Skeletal muscle tissue (tissue), 4 donors: Measurements from ENCODE around the gene MAP4K1. TPM values are rescaled to one million over a fixed set of nuclear protein-coding genes. Genes with fewer than 3 reads are reported as not detected.
"Not testable (repeated sequence)": the region's sequence is repeated elsewhere in the genome, so short reads cannot be mapped to it uniquely, and the experiment has no call there.

Experiments
- H3K27ac ChIP-seq: one replicate; pipeline ENCODE4 v1.7.0; 2013; ENCODE audit warnings: mild to moderate bottlenecking, low read depth, low read length, inconsistent platforms
- H3K27me3 ChIP-seq, 3 donors: one replicate each; pipeline ENCODE4 v1.7.0; 2013; ENCODE audit warnings: low read length in 3 of 3; ENCODE audit not compliant: control insufficient read depth in 3 of 3, insufficient read depth in 3 of 3
- H3K36me3 ChIP-seq, 3 donors: one replicate each; pipeline ENCODE4 v1.7.0; 2013; ENCODE audit warnings: low read length in 3 of 3; ENCODE audit not compliant: control insufficient read depth in 3 of 3, insufficient read depth in 3 of 3
- H3K4me1 ChIP-seq, 3 donors: one replicate each; pipeline ENCODE4 v1.7.0; 2013; ENCODE audit warnings: low read length in 3 of 3, mild to moderate bottlenecking in 3 of 3; ENCODE audit not compliant: control insufficient read depth in 3 of 3, insufficient read depth in 3 of 3
- H3K4me3 ChIP-seq, 3 donors: one replicate each; pipeline ENCODE4 v1.7.0; 2013; ENCODE audit warnings: low read length in 3 of 3
- H3K9ac ChIP-seq, 3 donors: one replicate each; pipeline ENCODE4 v1.7.0; 2013; ENCODE audit warnings: low read length in 3 of 3, mild to moderate bottlenecking in 3 of 3, moderate library complexity in 2 of 3, low read depth in 1 of 3
- H3K9me3 ChIP-seq, 3 donors: one replicate each; pipeline ENCODE4 v1.7.0; 2013; ENCODE audit warnings: low read length in 3 of 3; ENCODE audit not compliant: control insufficient read depth in 3 of 3
- total RNA-seq: library from RNA; depleted of rRNA; stranded (reverse); fragments of >200 nt; gene quantifications from one replicate; pipeline ENCODE4 v1.2.3, GENCODE V29; 2014
- donor health status: Osteomylitis.

MAP4K1 gene
- total RNA-seq, 1 donor from 2014 or later: under 0.01 TPM

DNA sequence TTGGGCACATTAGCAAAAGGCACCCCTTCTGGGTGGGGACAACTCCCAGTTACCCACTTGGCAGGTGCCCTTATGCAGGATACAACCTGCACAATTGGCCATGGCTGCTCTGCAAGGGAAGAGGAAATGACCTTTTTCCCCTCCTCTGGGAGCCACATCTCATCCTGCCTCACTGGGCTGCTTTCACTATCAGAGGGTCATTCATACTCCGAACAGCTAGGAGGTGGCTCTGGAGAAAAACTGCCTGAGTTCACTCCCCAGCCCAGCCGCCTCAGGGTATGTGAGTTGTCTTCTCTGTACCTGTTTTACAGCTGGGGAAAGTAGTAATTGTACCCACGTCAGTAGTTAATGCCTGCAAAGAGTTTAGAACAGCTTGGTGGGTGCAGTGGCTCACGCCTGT is 22.6 kb upstream of the MAP4K1 start:
- Histone ChIP-seq H3K9ac (no peak overlapping the region), H3K27me3 (no peaks in the 10 kb centered on the region), H3K4me1 (peaks cover 2 to 10% (median 8%) of the 10 kb centered on the region in 3 donors), H3K36me3 (peaks cover 12 to 17% (median 16%) of the 10 kb centered on the region in 3 donors), H3K27ac (no peak overlapping the region), H3K9me3 (no peaks in the 10 kb centered on the region), H3K4me3 (no peak overlapping the region)

DNA sequence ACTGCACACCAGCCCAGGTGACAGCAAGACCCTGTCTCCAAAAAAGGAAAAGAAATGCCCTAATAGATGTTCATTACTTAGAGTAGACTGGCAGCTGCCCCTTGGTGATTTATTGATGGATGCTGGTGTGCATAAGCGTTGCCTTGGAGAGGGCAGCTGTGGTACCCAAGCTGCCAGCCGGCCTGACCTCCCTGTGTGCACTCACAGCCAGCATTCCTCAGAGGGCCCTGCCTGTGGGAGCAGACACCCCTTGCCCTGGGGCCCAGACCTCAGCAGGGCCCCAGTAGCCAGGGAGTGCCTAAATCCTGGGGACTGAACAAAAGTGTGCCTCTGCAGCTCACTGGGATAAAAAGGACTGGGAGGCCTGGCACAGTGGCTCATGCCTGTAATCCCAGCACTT is 21.9 kb upstream of the MAP4K1 start:
- Histone ChIP-seq H3K36me3 (peaks cover 17 to 23% (median 18%) of the 10 kb centered on the region in 3 donors), H3K27me3 (no peaks in the 10 kb centered on the region), H3K9ac (no peak overlapping the region), H3K27ac (no peak overlapping the region), H3K4me1 (peaks cover 2 to 16% (median 11%) of the 10 kb centered on the region in 3 donors), H3K9me3 (no peaks in the 10 kb centered on the region), H3K4me3 (no peak overlapping the region)

DNA sequence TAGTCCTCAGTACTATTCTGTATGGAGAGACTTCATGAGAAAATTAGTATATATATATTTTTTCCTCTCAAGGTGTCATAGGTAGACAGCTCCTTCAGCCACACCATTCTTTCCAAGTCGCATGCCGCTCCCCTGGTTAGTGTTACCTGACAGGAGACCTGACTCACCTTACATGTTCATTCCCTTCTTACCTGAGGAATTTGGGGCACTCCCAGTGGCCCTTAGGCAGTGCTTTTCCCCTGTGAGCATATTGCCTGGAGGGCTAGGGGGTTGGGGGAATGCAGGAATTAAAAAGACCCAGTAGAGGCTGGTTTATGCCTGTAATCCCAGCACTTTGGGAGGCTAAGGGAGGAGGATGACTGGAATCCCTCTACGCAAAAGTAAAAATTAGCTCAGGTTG is 20.7 kb upstream of the MAP4K1 start:
- Histone ChIP-seq H3K27ac (no peak overlapping the region), H3K9me3 (no peaks in the 10 kb centered on the region), H3K4me3 (no peak overlapping the region), H3K4me1 (peaks cover 2 to 16% (median 11%) of the 10 kb centered on the region in 3 donors), H3K27me3 (no peaks in the 10 kb centered on the region), H3K9ac (no peak overlapping the region), H3K36me3 (peaks cover 17 to 23% (median 18%) of the 10 kb centered on the region in 3 donors)

DNA sequence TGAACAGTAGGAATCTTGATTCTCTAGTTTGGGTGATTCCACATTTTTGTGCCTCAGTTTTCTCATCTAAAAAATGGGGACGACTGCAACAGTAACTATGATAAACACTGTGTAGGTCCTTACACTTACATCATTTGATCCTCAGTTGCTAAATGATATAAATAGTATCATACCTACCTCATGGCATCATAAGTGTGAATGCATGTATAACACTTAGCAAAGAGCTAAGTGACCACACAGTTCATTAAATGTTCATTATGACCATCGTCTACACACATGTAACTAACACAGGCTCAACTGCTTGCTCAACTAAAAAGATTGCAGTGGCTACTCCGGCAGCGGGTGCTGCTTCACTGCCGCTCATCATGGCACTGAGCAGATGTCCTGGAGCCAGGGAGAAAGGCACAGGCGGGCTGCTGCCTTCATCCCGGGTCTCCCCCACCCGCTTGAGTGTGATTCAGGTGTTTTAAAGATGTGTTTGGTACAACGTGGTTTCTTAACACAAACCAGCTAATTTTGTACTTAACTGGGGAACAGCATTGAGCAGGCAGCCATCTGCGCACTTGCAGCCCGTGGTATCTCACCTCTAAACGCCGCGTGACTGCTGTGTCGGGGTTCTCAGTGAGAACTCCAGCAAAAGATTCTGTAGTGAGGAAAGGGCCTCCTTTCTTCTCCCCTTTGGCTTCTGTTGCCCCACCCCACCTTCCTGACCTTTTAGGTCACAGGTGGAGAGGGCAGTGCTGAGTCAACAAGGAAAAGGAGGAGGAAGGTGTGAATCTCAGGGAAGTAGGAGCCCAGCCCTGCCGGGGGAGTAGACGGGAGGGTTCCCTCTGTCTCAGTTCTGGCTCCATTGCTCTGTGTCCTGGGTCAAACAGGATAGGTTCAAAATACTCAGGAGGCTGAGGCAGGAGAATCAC is 18.0 kb upstream of the MAP4K1 start:
- peak overlapping the region in 1 of 3 donors; percentile 6 for H3K4me3 ChIP-seq
- H3K9ac ChIP-seq: no peak overlapping the region
- peaks cover 32 to 36% (median 34%) of the 10 kb centered on the region in 3 donors for H3K36me3 ChIP-seq
- no peaks in the 10 kb centered on the region for H3K9me3 ChIP-seq
- peaks cover 2 to 16% (median 13%) of the 10 kb centered on the region in 3 donors for H3K4me1 ChIP-seq
- no peaks in the 10 kb centered on the region for H3K27me3 ChIP-seq
- H3K27ac ChIP-seq: peak overlapping the region; percentile 19

DNA sequence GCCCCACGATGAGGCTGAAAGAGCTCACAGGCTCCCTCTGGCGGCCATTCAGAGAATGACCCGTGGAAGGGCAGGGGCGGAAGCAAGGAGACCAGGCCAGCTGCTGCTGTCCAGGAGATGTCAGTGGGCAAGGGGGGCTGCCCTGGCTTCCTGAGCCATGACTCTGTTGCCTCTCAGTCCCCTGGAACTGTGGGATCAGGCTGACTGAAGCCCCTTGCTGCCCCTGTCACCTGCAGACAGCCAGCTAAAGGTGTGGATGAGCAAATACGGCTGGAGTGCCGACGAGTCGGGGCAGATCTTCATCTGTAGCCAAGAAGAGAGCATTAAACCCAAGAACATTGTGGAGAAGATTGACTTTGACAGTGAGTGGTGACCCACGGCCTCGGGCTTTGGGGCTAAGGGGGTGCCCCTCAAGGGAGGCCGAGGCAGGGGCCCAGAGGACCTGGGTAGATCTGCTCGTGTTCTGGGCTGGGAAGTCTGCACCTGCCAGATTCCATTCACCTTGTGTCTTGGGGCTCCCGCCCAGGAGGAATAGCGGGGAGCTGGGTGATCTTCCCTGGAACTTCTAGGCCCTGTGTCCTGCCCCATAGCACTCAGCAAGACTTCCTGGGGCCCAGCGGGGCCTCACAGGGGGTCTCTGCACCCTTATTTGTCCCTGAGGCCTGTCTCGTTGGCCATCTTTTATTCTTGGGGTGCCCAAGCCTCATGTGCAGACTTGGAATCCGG is 17.2 kb upstream of the MAP4K1 start:
- Histone ChIP-seq H3K9me3 (no peaks in the 10 kb centered on the region), H3K27me3 (no peaks in the 10 kb centered on the region), H3K4me1 (peaks cover 0 to 16% (median 13%) of the 10 kb centered on the region in 3 donors), H3K4me3 (no peak overlapping the region), H3K27ac (no peak overlapping the region), H3K9ac (peak overlapping the region in 1 of 3 donors; percentile 25), H3K36me3 (peaks cover 35 to 38% (median 36%) of the 10 kb centered on the region in 3 donors)

DNA sequence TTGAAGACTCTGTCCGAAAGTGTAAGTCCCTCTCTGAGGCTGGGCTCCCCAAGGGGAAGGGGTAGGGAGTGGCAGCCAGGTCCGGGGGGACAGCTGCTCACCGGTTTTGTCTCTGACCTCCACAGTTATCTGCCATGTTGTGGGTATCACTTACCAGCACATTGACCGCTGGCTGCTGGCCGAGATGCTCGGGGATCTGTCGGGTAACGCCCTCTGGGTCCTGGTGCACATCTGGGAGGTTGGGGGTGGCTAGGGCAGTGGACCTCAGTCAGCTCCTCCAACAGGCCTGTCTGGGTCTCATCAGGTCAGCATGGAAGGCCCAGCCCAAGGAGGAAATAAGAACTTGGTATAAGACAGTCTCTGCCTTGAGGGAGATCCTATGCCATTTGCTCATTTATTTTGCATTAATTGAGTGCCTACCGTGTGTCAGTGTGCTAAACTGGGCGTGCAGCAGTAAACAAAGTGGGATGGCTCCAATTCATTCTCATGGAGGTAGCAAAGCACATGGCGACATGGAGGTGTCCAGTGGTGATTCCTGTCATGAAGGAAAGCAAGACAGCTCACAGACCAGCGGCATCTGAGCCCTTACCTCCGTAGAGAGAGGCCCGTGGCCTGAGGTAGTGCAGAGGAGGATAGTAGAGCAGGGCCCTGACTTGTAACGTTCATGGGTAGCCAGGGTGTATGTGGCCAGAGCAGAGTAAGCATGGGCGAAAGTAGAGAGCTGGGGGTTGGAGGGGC is 14.9 kb upstream of the MAP4K1 start:
- Histone ChIP-seq H3K4me3 (no peak overlapping the region), H3K4me1 (peaks cover 0 to 16% (median 11%) of the 10 kb centered on the region in 3 donors), H3K27ac (no peak overlapping the region), H3K36me3 (peaks cover 46 to 56% (median 47%) of the 10 kb centered on the region in 3 donors), H3K27me3 (no peaks in the 10 kb centered on the region), H3K9me3 (no peaks in the 10 kb centered on the region), H3K9ac (no peak overlapping the region)

DNA sequence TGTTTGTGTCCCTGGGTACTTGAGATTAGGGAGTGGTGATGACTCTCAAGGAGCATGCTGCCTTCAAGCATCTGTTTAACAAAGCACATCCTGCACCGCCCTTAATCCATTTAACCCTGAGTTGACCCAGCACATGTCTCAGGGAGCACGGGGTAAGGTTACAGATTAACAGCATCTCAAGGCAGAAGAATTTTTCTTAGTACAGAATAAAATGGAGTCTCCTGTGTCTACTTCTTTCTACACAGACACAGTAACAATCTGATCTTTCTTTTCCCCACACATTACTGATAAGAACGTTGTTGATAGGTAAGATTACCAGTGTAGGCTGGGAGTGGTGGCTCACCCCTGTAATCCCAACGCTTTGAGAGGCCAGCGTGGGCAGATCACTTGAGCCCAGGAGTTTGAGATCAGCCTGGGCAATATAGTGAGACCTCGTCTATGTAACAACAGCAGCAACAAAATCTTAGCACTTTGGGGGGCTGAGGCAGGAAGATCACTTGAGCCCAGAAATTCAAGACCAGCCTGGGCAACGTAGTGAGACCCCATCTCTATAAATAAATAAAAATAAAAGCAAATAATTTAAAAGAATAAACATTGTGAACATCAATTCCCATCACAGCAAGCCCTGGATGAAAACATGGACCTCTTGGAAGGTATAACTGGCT is 14.2 kb upstream of the MAP4K1 start:
- peaks cover 48 to 62% (median 51%) of the 10 kb centered on the region in 3 donors for H3K36me3 ChIP-seq

DNA sequence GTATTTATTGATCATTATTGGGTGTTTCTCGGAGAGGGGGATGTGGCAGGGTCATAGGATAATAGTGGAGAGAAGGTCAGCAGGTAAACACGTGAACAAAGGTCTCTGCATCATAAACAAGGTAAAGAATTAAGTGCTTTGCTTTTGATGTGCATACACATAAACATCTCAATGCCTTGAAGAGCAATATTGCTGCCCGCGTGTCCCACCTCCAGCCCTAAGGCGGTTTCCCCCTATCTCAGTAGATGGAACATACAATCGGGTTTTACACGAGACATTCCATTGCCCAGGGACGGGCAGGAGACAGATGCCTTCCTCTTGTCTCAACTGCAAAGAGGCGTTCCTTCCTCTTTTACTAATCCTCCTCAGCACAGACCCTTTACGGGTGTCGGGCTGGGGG is 13.5 kb upstream of the MAP4K1 start:
- H3K27ac ChIP-seq, H3K27me3 ChIP-seq, H3K9me3 ChIP-seq, H3K9ac ChIP-seq, H3K4me3 ChIP-seq: not testable (repeated sequence)
- Histone ChIP-seq H3K4me1 (peaks cover 0 to 12% (median 9%) of the 10 kb centered on the region in 3 donors), H3K36me3 (peaks cover 49 to 61% (median 52%) of the 10 kb centered on the region in 3 donors)

More for the DNA sequence above, 14.2 kb upstream of the MAP4K1 start:
- not testable (repeated sequence) for H3K9ac ChIP-seq, H3K27me3 ChIP-seq, H3K9me3 ChIP-seq, H3K4me3 ChIP-seq, H3K27ac ChIP-seq
- peaks cover 0 to 16% (median 11%) of the 10 kb centered on the region in 3 donors for H3K4me1 ChIP-seq

DNA sequence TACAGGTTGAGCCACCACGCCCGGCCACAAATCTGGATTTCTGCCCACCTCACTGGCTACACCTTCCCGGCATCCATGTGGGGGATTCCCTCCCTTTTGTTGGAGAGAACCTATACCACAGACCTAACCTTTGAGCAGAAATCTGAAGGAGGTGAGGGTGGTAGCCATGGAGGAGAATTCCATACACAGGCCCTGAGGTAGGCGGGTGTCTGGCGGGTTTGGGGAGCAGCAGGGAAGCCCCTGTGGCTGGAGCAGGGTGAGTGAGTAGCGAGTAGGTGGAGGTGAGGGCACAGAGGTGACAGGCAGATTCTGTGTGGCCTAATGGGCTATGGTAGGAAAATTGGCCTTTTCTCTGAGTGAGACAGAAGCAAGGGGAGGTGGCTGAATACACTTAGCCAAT is 11.8 kb upstream of the MAP4K1 start:
- no peaks in the 10 kb centered on the region for H3K9me3 ChIP-seq
- peaks cover 48 to 61% (median 52%) of the 10 kb centered on the region in 3 donors for H3K36me3 ChIP-seq
- H3K9ac ChIP-seq: no peak overlapping the region
- H3K27me3 ChIP-seq: no peaks in the 10 kb centered on the region
- peaks cover 0 to 2% (median 0%) of the 10 kb centered on the region in 3 donors for H3K4me1 ChIP-seq
- H3K27ac ChIP-seq: no peak overlapping the region
- no peak overlapping the region for H3K4me3 ChIP-seq
